Thoracic aorta (tissue), 2 donors: ENCODE data around the gene PIMREG. TPM values are rescaled to one million over a fixed set of nuclear protein-coding genes. Genes with fewer than 3 reads are reported as not detected.

Source experiments
- ATAC-seq: fragments of 150-250 bp; one replicate; pipeline ENCODE4 v1.8.0; 2017; ENCODE audit warnings: low read depth; ENCODE audit not compliant: insufficient number of reproducible peaks, low FRiP score
- DNase-seq: peaks from one replicate; pipeline ENCODE4 v3.0.0-alpha.2; 2020; ENCODE audit warnings: low spot score
- H3K27ac ChIP-seq, 2 donors: fragments of 200-600 bp; sonication (generic); 1 replicate in 1 of 2; 2 replicates in 1 of 2; pipeline ENCODE4 v1.5.1; 2016; ENCODE audit warnings: mild to moderate bottlenecking in 2 of 2, moderate library complexity in 2 of 2
- H3K27me3 ChIP-seq: fragments of 200-600 bp; sonication (generic); replicated peaks from 2 replicates; pipeline ENCODE4 v1.6.0; 2016; ENCODE audit warnings: mild to moderate bottlenecking; ENCODE audit not compliant: insufficient read depth
- H3K36me3 ChIP-seq: fragments of 200-600 bp; sonication (generic); one replicate; pipeline ENCODE4 v1.5.1; 2016
- H3K4me1 ChIP-seq, 2 donors: fragments of 200-600 bp; sonication (generic); 1 replicate in 1 of 2; 2 replicates in 1 of 2; pipeline versions ENCODE4 v1.5.1 to v1.6.0; 2016; ENCODE audit warnings: low read depth in 2 of 2, mild to moderate bottlenecking in 1 of 2; ENCODE audit not compliant: control insufficient read depth in 1 of 2
- H3K4me3 ChIP-seq: fragments of 200-600 bp; sonication (generic); 2 replicates; pipeline ENCODE4 v1.5.1; 2016; ENCODE audit warnings: mild to moderate bottlenecking
- H3K9me3 ChIP-seq: fragments of 200-600 bp; sonication (generic); 2 replicates; pipeline ENCODE4 v1.5.1; 2016
- total RNA-seq, 2 donors: library from RNA; depleted of rRNA; stranded (reverse); fragments of >200 nt; gene quantifications; one replicate each; pipeline versions ENCODE4 v1.1.0 to v1.2.3, GENCODE V29; 2016
- TF ChIP-seq, protein P1 (sequence below): fragments of 200-600 bp; sonication (generic); IDR thresholded peaks from one replicate; pipeline ENCODE4 v1.5.1; 2019; ENCODE audit warnings: antibody characterized with exemption

Gene PIMREG
- total RNA-seq, 2 donors from 2014 or later: not detected

DNA sequence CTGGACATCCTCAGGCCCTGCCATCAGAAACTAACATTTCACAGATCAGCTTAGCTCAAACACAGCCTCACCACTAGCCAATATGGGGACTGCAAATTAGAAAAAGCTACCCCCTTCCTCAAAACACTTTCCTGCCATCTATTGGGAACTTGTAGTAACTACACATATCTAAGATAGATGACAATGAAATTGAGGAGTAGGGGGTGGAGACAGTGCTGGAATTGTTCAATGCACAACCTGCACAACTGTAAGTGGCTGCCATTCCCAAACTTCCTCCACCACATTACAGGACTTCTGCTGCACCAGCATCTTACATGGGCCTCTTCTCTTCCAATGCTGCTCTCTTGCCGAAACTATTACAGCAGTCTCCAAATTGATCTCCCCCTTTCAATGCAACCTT, 31.2 kb upstream of the PIMREG start:
- TF ChIP-seq, protein P1, sequence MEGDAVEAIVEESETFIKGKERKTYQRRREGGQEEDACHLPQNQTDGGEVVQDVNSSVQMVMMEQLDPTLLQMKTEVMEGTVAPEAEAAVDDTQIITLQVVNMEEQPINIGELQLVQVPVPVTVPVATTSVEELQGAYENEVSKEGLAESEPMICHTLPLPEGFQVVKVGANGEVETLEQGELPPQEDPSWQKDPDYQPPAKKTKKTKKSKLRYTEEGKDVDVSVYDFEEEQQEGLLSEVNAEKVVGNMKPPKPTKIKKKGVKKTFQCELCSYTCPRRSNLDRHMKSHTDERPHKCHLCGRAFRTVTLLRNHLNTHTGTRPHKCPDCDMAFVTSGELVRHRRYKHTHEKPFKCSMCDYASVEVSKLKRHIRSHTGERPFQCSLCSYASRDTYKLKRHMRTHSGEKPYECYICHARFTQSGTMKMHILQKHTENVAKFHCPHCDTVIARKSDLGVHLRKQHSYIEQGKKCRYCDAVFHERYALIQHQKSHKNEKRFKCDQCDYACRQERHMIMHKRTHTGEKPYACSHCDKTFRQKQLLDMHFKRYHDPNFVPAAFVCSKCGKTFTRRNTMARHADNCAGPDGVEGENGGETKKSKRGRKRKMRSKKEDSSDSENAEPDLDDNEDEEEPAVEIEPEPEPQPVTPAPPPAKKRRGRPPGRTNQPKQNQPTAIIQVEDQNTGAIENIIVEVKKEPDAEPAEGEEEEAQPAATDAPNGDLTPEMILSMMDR: no peak
- Histone ChIP-seq H3K36me3 (no peaks in the 10 kb centered on the region), H3K9me3 (no peaks in the 10 kb centered on the region), H3K4me3 (no peak overlapping the region), H3K27ac (no peak overlapping the region), H3K27me3 (no peaks in the 10 kb centered on the region), H3K4me1 (no peaks in the 10 kb centered on the region)
- ATAC-seq: no peak
- DNase-seq: no peak

DNA sequence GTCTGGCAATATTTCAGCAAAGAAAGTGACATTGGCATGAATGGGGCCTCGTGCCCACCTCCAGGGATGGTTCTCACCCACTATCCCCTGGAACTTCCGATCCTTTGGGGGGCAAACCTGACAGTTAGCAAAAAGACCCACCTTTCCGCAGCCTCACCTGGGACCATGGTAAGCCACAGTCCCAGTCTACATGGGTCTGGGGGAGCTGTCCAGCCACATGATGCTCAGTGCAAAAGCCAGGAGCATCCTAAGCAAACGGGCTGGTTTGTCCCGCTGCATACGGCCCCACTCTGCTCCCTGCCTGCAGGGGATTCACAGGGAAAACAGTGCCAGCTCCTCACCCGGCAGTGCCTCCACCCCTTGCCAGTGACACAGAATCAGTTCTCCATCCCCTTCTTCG, 28.6 kb upstream of the PIMREG start:
- Histone ChIP-seq H3K27me3 (no peaks in the 10 kb centered on the region), H3K36me3 (no peaks in the 10 kb centered on the region), H3K9me3 (no peaks in the 10 kb centered on the region), H3K27ac (no peak overlapping the region), H3K4me1 (no peaks in the 10 kb centered on the region), H3K4me3 (no peak overlapping the region)
- no peak for ATAC-seq
- no peak for DNase-seq
- TF ChIP-seq, protein P1: no peak

DNA sequence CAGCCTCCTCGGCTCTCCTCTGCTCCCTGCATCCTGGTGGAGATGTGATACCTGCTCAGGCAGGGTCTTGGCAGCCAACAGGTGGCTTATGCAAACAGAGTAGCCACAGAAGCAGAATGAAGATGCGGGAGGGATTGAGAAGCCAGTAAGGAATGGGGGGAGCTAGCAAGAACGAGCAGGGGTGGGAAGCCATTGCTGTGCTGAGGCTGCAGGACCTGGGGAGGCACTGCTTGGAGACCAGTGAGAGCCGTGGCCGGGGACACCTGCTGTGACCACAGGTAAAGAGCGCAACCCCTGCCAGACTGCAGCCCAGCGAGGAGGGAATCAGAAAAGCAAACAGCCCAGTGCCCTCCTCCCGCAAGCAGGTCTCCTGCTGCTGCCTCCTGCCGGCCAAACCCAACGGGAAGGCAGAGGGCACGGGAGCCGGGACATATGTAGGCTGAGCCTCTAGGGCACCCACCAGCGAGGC, 24.0 kb upstream of the PIMREG start:
- TF ChIP-seq, protein P1: no peak
- Histone ChIP-seq H3K9me3 (no peaks in the 10 kb centered on the region), H3K27ac (no peak overlapping the region), H3K4me1 (no peaks in the 10 kb centered on the region), H3K27me3 (no peaks in the 10 kb centered on the region), H3K36me3 (no peaks in the 10 kb centered on the region), H3K4me3 (no peak overlapping the region)
- DNase-seq (no peak), ATAC-seq (no peak)

DNA sequence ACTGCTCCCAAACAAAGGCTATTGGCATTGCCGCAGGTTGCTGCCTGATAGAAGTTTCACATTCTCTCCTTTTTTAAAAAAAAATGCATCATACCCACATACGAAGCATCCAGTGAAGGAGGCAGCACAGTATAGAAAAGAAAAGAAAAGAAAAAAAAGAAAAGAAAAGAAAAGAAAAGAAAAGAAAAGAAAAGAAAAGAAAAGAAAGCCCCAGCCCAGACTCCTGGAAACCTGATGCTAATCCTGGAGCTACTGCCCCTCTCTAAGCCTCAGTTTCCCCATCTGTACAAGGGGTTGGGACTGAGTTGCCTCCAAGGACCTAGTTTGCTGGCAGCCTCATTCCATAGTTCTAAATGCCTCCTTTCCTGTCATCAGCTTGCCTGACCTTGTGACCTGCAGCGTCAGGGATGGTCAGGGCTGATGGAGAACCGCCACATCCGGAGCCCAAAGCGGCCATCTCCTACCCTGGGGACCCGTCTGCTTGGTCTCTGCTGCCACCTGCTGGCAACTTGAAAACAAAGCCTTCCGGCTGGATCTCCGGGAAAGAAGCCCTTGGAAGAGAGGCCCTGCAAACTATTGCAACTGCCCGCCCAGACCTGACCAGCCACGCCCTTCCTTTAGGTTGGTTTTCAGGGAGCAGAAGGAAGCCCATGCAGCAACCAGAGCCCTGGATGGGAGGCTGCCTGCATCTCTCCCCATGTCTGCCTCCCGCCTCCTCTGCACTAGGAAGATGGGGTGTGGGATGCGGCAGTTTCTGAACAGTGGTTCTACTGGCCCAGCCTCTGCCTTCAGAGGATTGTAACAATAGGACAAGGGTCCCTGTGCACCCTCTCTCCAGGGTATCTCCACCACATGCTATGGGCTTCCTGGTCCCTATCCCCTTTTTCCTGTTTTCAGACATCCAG, 22.3 kb upstream of the PIMREG start:
- H3K27ac ChIP-seq: no peak overlapping the region
- ATAC-seq (no peak), DNase-seq (peak; percentile 33)
- no peaks in the 10 kb centered on the region for H3K9me3 ChIP-seq
- H3K4me3 ChIP-seq: no peak overlapping the region
- H3K27me3 ChIP-seq: no peaks in the 10 kb centered on the region
- no peaks in the 10 kb centered on the region for H3K36me3 ChIP-seq
- TF ChIP-seq, protein P1: peak; percentile 82
- H3K4me1 ChIP-seq: no peaks in the 10 kb centered on the region

DNA sequence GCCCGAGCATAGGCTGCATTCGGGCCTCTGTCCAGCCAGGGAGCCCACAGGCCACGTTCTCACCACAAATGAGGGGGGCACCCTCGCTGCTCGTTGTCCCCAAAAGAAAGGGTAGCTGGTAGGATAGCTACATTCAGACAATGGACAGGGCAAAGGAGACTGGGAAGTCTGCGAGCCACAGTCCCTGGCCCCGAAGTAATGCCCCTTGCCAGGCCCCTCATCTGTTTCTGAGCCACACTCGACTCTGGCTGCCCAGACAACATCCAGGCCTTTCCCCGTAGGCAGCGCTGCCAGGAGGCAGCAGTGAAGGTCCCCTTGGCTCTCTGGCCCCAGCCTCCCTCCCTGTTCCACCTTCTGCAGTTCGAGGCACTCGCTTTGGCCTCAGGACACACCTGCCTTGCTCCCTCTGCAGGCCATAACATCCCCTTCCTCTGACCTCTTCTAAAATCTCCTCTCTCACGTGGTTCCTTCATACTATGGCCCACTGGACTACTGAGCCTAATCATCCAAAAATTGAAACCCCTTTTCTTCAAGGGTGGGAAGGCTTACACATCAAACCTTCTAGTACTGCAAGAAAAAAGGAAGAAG, 21.5 kb upstream of the PIMREG start:
- DNase-seq (no peak), ATAC-seq (no peak)
- no peaks in the 10 kb centered on the region for H3K36me3 ChIP-seq
- TF ChIP-seq, protein P1: no peak
- H3K4me1 ChIP-seq: no peaks in the 10 kb centered on the region
- H3K27me3 ChIP-seq: no peaks in the 10 kb centered on the region
- no peak overlapping the region for H3K4me3 ChIP-seq
- no peak overlapping the region for H3K27ac ChIP-seq
- no peaks in the 10 kb centered on the region for H3K9me3 ChIP-seq
